Activated CD4-positive, alpha-beta T cell treated with anti-CD3 and anti-CD28 coated beads, Interleukin-2, amount 50 U/mL, for 24 hours (primary cell): ENCODE results near the gene ZNF808.
"Not testable (repeated sequence)": the region's sequence is repeated elsewhere in the genome, so short reads cannot be mapped to it uniquely, and the experiment has no call there.

Experiments
- DNase-seq, 2 donors: peaks; one replicate each; pipeline ENCODE4 v3.0.0-alpha.2; 2020; ENCODE audit warnings: low read depth in 1 of 2, low spot score in 1 of 2

The ZNF808 gene

GRCh38 chr19:52592301-52592700 is 64.8 kb downstream of the ZNF808 start:
- no peak for DNase-seq

GRCh38 chr19:52593441-52593840 is 66.0 kb downstream of the ZNF808 start:
- DNase-seq = not testable (repeated sequence)

- DNase-seq = no peak
Measured at GRCh38 chr19:52599241-52599640, 71.8 kb downstream of the ZNF808 start.

GRCh38 chr19:52600639-52601024 is 73.2 kb downstream of the ZNF808 start:
- DNase-seq = no peak

- peak; percentile 89 to 91 for DNase-seq
Measured at GRCh38 chr19:52601025-52601973, 73.8 kb downstream of the ZNF808 start.

- not testable (repeated sequence) for DNase-seq
Measured at GRCh38 chr19:52601974-52602366, 74.5 kb downstream of the ZNF808 start.

GRCh38 chr19:52602941-52603340 is 75.5 kb downstream of the ZNF808 start:
- DNase-seq = no peak

GRCh38 chr19:52603558-52604207 is 76.2 kb downstream of the ZNF808 start:
- no peak for DNase-seq
